Glomerular visceral epithelial cell (primary cell): ENCODE measurements around the gene CMTM3.
"Not testable (repeated sequence)": the region's sequence is repeated elsewhere in the genome, so short reads cannot be mapped to it uniquely, and the experiment has no call there.

ENCODE experiments used
- DNase-seq: peaks from one replicate; pipeline ENCODE4 v3.0.0-alpha.2; 2016; ENCODE audit errors: extremely low spot score

The CMTM3 gene, protein sequence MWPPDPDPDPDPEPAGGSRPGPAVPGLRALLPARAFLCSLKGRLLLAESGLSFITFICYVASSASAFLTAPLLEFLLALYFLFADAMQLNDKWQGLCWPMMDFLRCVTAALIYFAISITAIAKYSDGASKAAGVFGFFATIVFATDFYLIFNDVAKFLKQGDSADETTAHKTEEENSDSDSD

GRCh38 chr16:66604376-66605176 lies at the start of gene CMTM3:
Gene CMTM3, plus strand, starts transcription at chr16:66604704. Its CDS starts 102 bp downstream, at chr16:66604806.
- DNase-seq, result peak; percentile 70

DNA sequence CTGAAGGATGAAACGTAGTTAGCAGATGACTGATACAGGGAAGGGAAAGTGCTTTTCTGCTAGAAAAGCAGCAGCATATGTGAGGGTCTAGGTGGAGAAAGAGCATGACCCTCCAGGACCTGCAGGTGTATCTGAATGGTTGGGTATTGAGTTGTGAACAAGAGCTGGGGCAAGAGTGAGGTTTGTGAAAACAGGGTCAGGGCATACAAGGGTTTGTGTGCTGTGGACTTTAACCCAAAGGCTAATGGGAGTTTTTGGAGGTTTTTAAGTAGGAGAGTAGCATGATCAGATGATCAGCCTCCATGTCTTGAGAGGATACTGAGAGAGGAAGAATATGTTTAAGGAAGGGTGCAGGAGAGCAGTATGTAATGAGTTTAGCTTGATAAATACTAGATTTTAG lies 44.4 kb upstream of the CMTM3 start:
- DNase-seq, result no peak

DNA sequence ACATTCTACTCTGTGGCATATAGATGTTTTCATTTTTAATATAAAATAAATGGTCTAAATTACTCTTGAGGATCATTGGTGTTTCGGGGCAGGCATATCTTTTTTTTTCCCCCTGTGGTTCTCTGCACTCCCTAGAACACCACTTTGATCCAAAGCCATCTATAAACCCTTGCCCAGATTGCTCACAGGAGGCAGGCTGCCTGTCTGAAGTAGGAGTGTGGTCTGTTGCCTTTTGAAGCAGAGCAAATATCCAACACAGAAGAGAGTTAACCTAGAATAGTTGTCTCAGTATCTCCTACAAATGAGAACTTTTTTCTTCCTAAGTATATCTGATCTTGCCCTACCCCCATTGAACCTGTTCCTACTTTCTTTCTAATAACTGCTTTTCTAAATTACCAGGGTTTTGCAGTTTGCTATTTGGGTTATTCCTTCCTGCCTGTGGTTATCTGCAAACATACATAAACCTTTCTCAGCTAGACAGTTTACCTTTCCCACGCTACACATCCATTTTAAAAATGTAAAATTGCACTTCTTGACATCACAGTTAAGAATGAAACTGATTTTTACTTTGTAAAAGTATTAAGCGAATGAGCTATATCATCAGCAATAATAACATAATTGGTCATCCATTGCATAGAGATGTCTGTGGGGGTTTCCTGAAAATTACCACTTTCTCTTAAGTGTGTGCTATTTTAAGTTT lies 43.0 kb upstream of the CMTM3 start:
- DNase-seq, result no peak

DNA sequence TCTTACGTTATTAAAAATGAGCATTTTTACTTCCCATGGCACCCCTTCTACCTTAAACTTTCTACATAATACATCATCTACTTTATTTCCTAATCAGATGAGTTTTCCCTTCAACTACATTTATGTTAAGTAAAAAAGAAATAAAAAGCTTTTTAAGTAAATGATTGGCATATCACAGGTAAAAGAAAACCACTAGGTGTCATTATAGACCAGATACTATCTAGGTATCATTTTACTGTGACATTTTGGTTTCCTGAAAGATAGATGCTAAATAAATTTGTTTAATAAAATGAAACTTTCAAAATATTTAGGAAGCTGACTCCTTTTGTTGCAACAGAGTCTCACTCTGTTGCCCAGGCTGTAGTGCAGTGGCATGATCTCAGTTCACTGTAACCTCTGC lies 42.1 kb upstream of the CMTM3 start:
- DNase-seq, result no peak

GRCh38 chr16:66562986-66563385 lies 41.5 kb upstream of the CMTM3 start:
- DNase-seq, result no peak

DNA sequence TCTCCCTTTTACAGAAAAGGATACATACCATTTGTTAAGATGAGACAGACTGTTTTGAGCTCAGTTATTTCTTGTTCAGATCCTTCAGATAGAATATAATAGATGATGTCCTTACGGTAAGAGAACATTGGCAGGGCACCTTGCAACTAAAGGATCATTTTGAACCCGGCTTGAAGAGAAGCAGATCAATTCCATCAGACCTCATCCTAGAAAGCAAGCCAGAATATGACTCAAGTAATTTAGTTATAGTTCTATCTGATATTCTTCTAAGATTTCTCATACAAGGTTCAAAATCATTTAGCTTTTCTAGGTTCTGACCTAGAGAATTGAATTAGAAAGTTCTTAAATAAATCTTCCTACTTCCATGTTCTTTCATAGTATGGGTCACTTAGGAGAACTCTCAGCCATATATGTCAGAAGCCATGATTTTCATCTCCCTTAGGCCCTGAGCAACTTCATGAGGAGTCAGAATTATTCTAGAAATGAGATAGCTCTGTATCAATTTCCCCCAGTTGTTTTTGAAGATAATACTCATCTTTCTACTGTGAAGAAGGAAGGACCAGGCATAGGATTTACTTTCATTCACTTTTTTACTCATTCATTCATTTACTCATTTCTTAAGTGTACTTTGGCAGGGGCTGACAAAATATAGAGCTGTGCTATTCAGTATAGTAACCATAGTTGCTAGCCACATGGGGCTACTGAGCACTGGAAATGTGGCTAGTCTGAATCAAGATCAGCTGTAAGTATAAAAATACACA lies 40.8 kb upstream of the CMTM3 start:
- no peak for DNase-seq

- no peak for DNase-seq
These were observed 38.2 kb upstream of the CMTM3 start, which contains the start of gene CMTM1 for GRCh38 chr16:66566051-66566901. Gene CMTM1, plus strand, starts transcription at chr16:66566439. Its CDS starts 75 bp downstream, at chr16:66566514.

- not testable (repeated sequence) for DNase-seq
These were observed 37.2 kb upstream of the CMTM3 start for GRCh38 chr16:66567270-66567669.

GRCh38 chr16:66568355-66568754 lies 36.1 kb upstream of the CMTM3 start:
- no peak for DNase-seq

GRCh38 chr16:66569131-66569530 lies 35.4 kb upstream of the CMTM3 start:
- no peak for DNase-seq

DNA sequence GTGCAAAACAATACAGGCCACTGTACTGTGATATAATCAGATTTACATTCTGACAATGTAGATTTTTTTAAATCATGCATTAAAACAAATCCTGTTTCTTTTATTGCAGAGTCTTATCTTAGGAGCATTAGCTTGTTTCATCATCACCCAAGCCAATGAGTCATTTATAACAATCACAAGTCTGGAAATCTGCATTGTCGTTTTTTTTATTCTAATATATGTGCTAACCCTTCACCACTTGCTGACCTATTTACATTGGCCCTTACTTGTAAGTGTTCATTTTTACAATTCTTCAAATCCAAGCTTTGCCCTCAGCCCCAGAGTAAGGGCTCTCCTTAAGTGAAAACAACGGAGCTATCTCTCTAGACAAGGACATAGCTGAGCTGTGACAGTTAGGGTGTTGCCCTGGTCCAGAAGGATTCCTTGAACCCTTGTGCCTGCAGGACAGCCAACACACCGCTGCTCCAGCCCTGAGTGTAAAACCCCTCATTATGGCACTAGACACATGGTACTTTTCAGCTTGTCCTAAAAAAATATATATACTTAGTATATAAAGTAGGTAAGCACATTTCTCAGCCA lies 34.6 kb upstream of the CMTM3 start:
- DNase-seq, result no peak

DNA sequence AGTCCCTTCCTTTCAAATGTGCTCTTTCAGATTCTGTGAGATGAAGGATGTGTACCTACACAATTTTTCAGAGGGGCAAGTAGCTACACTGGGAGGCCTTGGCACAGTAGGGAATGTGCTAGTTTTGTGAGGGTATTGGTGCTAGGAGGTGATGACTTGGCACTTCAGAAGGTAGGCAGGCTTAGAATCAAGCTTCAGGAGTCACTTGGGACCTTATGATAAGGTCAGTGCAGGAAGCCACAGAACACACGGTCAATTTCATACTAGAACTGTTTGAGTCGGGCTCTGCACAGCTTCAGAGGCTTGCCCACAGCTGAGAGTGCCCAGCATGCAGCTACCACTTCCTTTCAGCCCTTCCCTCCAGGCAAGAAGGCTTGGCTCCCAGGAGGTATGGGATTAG lies 32.1 kb upstream of the CMTM3 start:
- DNase-seq, result no peak

GRCh38 chr16:66574081-66574480 lies 30.4 kb upstream of the CMTM3 start:
- no peak for DNase-seq

DNA sequence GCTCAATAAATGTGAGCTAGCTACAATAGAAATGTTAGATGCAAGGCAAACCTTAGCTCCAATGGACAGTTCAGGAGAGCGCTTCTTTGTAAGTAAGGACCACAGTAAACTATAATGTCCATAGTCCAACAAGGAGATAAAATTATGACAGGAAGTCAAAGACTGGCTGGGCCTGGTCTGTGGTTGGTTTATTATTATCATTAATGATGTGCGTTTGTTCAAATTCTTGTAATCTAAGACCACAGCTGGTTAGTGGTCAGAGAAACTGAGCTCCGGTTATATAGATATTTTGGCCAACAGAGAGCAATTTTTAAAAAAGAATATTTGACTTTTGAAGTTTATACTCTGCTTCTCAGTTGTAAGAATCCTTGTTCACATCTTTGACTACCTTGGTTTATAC lies 30.0 kb upstream of the CMTM3 start:
- DNase-seq, result no peak

DNA sequence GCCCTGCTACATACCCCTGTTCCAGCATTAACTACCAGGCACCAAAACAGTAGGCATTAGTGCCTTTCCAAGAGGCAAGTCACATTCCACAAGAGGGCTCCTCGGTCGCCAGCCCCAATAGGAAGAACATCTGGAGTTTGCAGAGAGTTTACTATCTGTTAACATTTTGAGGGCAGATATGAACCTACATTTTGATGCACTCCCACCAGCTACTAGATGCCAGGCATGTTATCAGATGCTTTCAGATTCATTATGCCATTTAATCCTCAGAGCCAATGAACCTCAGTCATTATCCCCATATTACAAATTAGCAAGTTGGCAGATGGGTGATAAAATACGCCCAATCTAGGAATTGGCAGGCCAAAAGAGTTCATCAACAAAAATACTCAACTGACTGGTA lies 29.4 kb upstream of the CMTM3 start:
- DNase-seq, result no peak

DNA sequence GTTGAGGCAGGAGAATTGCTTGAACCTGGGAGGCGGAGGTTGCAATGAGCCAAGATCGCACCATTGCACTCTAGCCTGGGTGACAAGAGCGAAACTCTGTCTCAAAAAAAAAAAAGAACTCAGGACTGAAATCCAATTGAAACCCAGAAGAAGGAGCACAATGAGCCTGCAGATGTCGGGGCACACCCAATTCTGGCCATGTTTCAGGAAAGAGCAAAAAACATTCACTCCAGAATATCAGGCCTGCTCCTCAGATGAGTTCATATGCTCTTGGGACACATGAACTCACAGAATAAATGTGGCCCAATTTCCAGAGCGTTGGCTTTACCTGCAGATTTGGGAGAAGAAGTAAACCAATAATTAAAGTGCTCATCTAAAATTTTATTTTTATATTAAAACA lies 28.2 kb upstream of the CMTM3 start:
- DNase-seq, result no peak

DNA sequence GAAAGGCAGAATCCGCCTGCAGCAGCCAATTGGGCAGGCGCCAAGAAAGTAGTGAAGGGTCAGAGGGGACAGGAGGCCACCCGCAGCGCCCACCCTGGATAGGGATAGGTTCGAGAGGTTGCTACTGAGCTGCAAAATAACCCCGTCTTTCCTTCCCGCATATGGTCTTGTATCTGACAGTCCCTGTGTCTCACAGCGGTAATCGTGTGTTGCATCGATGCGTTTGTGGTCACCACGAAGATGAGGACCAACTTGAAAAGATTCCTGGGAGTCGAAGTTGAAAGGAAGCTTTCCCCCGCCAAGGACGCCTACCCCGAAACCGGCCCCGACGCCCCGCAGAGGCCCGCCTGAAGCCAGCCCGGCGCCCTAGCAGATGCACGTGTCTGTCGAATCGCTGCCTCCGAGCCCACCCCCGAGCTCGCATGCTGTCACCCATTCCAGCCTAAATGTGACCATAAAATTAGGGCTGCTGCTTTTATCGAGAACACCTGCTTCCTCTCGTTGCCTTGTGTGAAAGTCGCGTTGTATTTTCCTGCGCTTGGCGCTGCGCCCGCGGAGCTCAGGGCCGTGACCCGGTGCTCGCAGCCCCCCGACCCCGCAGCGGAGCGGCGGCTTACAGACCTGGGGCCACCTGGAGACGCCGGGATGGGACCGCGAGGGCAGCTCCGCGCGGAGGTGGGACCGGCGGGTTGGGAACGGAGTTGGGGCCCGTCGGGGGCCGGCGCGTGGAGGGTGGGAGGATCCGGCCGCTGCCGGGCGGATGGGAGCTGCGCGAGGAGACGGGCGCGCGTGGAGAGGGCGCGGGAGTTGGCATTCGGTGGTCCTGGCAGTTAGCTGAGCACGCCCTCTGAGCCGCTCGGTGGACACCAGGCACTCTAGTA lies 25.6 kb upstream of the CMTM3 start, which contains the start of gene CMTM2:
TSS of gene CMTM2 (plus strand) at position 813 of the 881 bp plus-strand sequence. CDS start 145 bp downstream, outside the sequence.
- DNase-seq, result no peak

- peak; percentile 59 for DNase-seq
These were observed 23.8 kb upstream of the CMTM3 start for GRCh38 chr16:66580605-66581209.
